PC-3 (cell line): ENCODE data around the gene NUBPL. TPM values are rescaled to one million over a fixed set of nuclear protein-coding genes. Genes with fewer than 3 reads are reported as not detected.

Source experiments
- ATAC-seq: fragments of 200-7000 bp; cut with Tn5 transposase; 2 replicates; pipeline ENCODE4 v1.9.1; 2020; ENCODE audit warnings: mild to moderate bottlenecking, moderate library complexity
- BruUV-seq: library from RNA; stranded (reverse); fragments of 400-500 nt; replicated peaks from 2 replicates; lab custom pipeline; 2021; lab: Mats Ljungman, UMichigan
- CTCF ChIA-PET: fragments of 300-600 bp; sonication (Branson Sonifier 250); formaldehyde crosslinking; loops from one replicate; lab custom pipeline; 2022; ENCODE audit warnings: antibody characterized with exemption; lab: Charles Lee
- POLR2A ChIA-PET: fragments of 300-600 bp; sonication (Branson Sonifier 250); formaldehyde crosslinking; loops from one replicate; lab custom pipeline; 2022; ENCODE audit warnings: antibody characterized with exemption; ENCODE audit not compliant: unreplicated experiment; lab: Charles Lee
- DNase-seq: peaks from one replicate; pipeline ENCODE4 v3.0.0-alpha.2; 2015
- H2AFZ ChIP-seq: fragments of 300-600 bp; sonication (generic); 2 replicates; pipeline ENCODE4 v1.6.0; 2016; ENCODE audit warnings: antibody characterized with exemption, low read length
- H3F3A ChIP-seq: fragments of 300-600 bp; sonication (generic); one replicate; pipeline ENCODE4 v1.6.0; 2017; ENCODE audit warnings: antibody characterized with exemption, low read length, control low read depth, mild to moderate bottlenecking; ENCODE audit not compliant: unreplicated experiment
- H3K27ac ChIP-seq: fragments of 300-600 bp; sonication (generic); 2 replicates; pipeline ENCODE4 v1.5.1; 2016; ENCODE audit warnings: mild to moderate bottlenecking, low read length
- H3K27me3 ChIP-seq: fragments of 300-600 bp; sonication (generic); 2 replicates; pipeline ENCODE4 v1.6.1; 2016; ENCODE audit warnings: low read length, mixed read lengths
- H3K36me3 ChIP-seq: fragments of 300-600 bp; sonication (generic); 2 replicates; pipeline ENCODE4 v1.6.1; 2016; ENCODE audit warnings: low read depth, mixed run types, low read length, mixed read lengths
- H3K4me1 ChIP-seq: fragments of 300-600 bp; sonication (generic); 2 replicates; pipeline ENCODE4 v1.5.1; 2016; ENCODE audit warnings: low read length; ENCODE audit not compliant: insufficient read depth
- H3K4me2 ChIP-seq: fragments of 300-600 bp; sonication (generic); 2 replicates; pipeline ENCODE4 v1.6.0; 2016; ENCODE audit warnings: low read length
- H3K4me3 ChIP-seq: fragments of 300-600 bp; sonication (generic); 2 replicates; pipeline ENCODE4 v1.5.1; 2016; ENCODE audit warnings: mild to moderate bottlenecking, low read length, mixed read lengths
- H3K79me2 ChIP-seq: fragments of 300-600 bp; sonication (generic); 2 replicates; pipeline ENCODE4 v1.6.1; 2017; ENCODE audit warnings: low read length, mixed read lengths
- H3K9ac ChIP-seq: fragments of 300-600 bp; sonication (generic); 2 replicates; pipeline ENCODE4 v1.6.0; 2016; ENCODE audit warnings: mild to moderate bottlenecking, low read length
- H3K9me2 ChIP-seq: fragments of 300-600 bp; sonication (generic); replicated peaks from 2 replicates; pipeline ENCODE4 v1.6.1; 2016; ENCODE audit warnings: mixed run types, low read length, mixed read lengths
- H3K9me3 ChIP-seq: fragments of 300-600 bp; sonication (generic); 2 replicates; pipeline ENCODE4 v1.6.1; 2016; ENCODE audit warnings: low read length, mixed read lengths
- H4K20me1 ChIP-seq: fragments of 300-600 bp; sonication (generic); 2 replicates; pipeline ENCODE4 v1.6.1; 2016; ENCODE audit warnings: low read length, mixed read lengths
- EZH2 ChIP-seq: fragments of 300-600 bp; sonication (generic); IDR thresholded peaks from one replicate; pipeline ENCODE4 v1.6.1; 2017; ENCODE audit warnings: antibody characterized with exemption, mild to moderate bottlenecking, low read length; ENCODE audit not compliant: unreplicated experiment
- EZH2phosphoT487 ChIP-seq: fragments of 300-600 bp; sonication (generic); IDR thresholded peaks from 2 replicates; pipeline ENCODE4 v1.6.1; 2018; ENCODE audit warnings: mild to moderate bottlenecking, antibody characterized with exemption, low read length, borderline replicate concordance
- intact Hi-C: fragments of 100-400 bp; cut with micrococcal nuclease; formaldehyde crosslinking; loops from 2 replicates; pipeline ENCODE4 v1.9.0; 2023
- total RNA-seq: library from RNA; depleted of rRNA; stranded (reverse); fragments of >200 nt; gene quantifications from 2 replicates; pipeline ENCODE4 v1.2.3, GENCODE V29; 2014
- TF ChIP-seq, protein P1 (sequence below): fragments of 300-600 bp; sonication (generic); conservative IDR thresholded peaks from 2 replicates; pipeline ENCODE4 v1.5.1; 2017; ENCODE audit warnings: antibody characterized with exemption, low read depth, mild to moderate bottlenecking, low read length

The NUBPL gene
- total RNA-seq, 1 experiment from 2014 or later, result 14.9 TPM

DNA sequence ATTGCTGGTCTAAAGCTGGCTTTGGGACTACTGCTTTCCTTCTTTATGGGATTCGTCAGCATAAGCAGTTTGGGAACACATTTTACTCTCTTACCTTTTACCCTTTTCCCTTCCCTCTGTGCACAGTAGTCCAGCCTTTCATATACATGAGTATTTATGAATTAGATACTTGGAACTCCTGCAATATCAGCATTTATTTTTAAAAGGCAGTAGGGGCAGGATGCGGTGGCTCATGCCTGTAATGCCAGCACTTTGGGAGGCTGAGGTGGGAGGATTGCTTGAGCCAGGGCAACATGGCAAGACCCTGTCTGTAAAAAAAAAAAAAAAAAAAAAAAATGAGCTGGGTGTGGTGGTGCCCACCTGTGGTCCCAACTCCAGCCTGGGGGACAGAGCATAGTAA lies 3.0 kb downstream of the NUBPL start:
- DNase-seq (no peak), ATAC-seq (no peak)
- Histone ChIP-seq H3K9me3 (no peaks in the 10 kb centered on the region), H3K4me1 (peaks cover 10% of the 10 kb centered on the region; the same call in 1 of the 2 replicates), H3K9me2 (no peaks in the 10 kb centered on the region), H3K27ac (no peak overlapping the region), H3K36me3 (no peaks in the 10 kb centered on the region), H3K27me3 (no peaks in the 10 kb centered on the region), H4K20me1 (no peaks in the 10 kb centered on the region), H3K4me3 (no peak overlapping the region), H3F3A (no peaks in the 10 kb centered on the region), H3K79me2 (peaks cover 13% of the 10 kb centered on the region), H3K9ac (no peak overlapping the region), H2AFZ (no peak overlapping the region), H3K4me2 (peak overlapping the region; percentile 16; the same call in 1 of the 2 replicates)
- intact Hi-C loops, result no loop called here
- POLR2A ChIA-PET, result interaction anchor here (0.5 kb wide), 1 partner anchor 663 kb away, joined by 3 read pairs; no protein-coding TSS in a partner anchor
- TF ChIP-seq EZH2phosphoT487 (no peak), EZH2 (no peak)
- TF ChIP-seq, protein P1, sequence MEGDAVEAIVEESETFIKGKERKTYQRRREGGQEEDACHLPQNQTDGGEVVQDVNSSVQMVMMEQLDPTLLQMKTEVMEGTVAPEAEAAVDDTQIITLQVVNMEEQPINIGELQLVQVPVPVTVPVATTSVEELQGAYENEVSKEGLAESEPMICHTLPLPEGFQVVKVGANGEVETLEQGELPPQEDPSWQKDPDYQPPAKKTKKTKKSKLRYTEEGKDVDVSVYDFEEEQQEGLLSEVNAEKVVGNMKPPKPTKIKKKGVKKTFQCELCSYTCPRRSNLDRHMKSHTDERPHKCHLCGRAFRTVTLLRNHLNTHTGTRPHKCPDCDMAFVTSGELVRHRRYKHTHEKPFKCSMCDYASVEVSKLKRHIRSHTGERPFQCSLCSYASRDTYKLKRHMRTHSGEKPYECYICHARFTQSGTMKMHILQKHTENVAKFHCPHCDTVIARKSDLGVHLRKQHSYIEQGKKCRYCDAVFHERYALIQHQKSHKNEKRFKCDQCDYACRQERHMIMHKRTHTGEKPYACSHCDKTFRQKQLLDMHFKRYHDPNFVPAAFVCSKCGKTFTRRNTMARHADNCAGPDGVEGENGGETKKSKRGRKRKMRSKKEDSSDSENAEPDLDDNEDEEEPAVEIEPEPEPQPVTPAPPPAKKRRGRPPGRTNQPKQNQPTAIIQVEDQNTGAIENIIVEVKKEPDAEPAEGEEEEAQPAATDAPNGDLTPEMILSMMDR, result no peak
- CTCF ChIA-PET, result no interaction called here
- no TSS peak for BruUV-seq

DNA sequence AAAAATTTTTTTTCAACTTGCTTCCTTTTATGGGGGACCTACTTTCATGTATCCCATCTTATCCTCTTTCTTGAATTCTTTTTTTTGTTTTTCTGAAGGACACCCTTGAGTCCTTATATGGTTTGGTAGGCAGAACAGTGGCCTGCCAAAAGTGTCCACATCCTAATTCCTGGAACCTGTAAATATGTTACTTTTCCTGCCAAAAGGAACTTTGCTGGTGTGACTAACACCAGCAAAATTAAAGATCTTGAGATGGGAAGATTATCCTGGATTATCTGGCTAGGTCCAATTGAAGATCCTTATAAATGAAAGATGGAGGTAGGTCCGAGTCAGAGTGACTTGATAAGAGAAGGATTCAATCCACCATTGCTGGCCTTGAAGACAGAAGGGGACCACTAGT lies 5.3 kb downstream of the NUBPL start:
- no peaks in the 10 kb centered on the region for H3F3A ChIP-seq
- intact Hi-C loops, result no loop called here
- TF ChIP-seq EZH2phosphoT487 (no peak), EZH2 (no peak)
- TF ChIP-seq, protein P1, result no peak
- H3K4me1 ChIP-seq, result peaks cover 10% of the 10 kb centered on the region; the same call in 1 of the 2 replicates
- no peak overlapping the region for H3K4me3 ChIP-seq
- no peak for ATAC-seq
- ChIA-PET CTCF (no interaction called here), POLR2A (interaction anchor here (0.7 kb wide), 1 partner anchor 273 kb away, joined by 6 read pairs; no protein-coding TSS in a partner anchor)
- H2AFZ ChIP-seq, result no peak overlapping the region
- H3K36me3 ChIP-seq, result no peaks in the 10 kb centered on the region
- no peak overlapping the region for H3K9ac ChIP-seq
- no peak overlapping the region for H3K4me2 ChIP-seq
- H3K27ac ChIP-seq, result no peak overlapping the region
- H3K79me2 ChIP-seq, result peaks cover 13% of the 10 kb centered on the region
- no peaks in the 10 kb centered on the region for H3K27me3 ChIP-seq
- H3K9me3 ChIP-seq, result no peaks in the 10 kb centered on the region
- no peaks in the 10 kb centered on the region for H3K9me2 ChIP-seq
- DNase-seq, result no peak
- no peaks in the 10 kb centered on the region for H4K20me1 ChIP-seq
- BruUV-seq, result no TSS peak

DNA sequence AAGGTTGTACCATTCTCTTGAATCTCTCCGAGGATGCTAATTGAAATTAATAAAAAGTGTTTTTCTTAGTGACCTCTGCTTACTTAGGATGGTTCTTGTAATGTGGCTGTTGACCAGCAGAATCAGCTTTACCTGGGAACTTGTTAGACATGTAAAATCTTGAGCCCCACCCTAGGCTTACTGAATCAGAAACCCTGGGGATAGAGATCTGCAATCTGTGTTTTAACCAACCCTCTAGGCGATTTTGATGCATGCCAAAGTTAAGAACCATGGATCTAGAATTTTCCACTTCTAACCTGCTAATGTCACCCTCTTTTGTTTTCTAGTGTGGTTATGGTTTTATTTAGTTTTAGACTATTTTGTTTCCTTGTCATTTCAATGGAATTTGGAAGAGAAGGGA lies 6.5 kb downstream of the NUBPL start:
- H3K9ac ChIP-seq, result no peak overlapping the region
- H3K9me2 ChIP-seq, result no peaks in the 10 kb centered on the region
- no peak overlapping the region for H3K27ac ChIP-seq
- no peaks in the 10 kb centered on the region for H3K9me3 ChIP-seq
- DNase-seq (no peak), ATAC-seq (no peak; the same call in 1 of the 2 replicates)
- peaks cover 5% of the 10 kb centered on the region; the same call in 1 of the 2 replicates for H3K79me2 ChIP-seq
- no peaks in the 10 kb centered on the region for H4K20me1 ChIP-seq
- no TSS peak for BruUV-seq
- H3K4me1 ChIP-seq, result 0 out of 2 replicates have a peak, but pooled peaks cover 5% of the 10 kb centered on the region
- TF ChIP-seq, protein P1, result no peak
- TF ChIP-seq EZH2phosphoT487 (no peak), EZH2 (no peak)
- CTCF ChIA-PET, result no interaction called here
- no peak overlapping the region for H2AFZ ChIP-seq
- no peak overlapping the region for H3K4me2 ChIP-seq
- H3K36me3 ChIP-seq, result no peaks in the 10 kb centered on the region
- H3K4me3 ChIP-seq, result no peak overlapping the region
- no peaks in the 10 kb centered on the region for H3F3A ChIP-seq
- intact Hi-C loops, result no loop called here
- POLR2A ChIA-PET, result no interaction called here
- H3K27me3 ChIP-seq, result no peaks in the 10 kb centered on the region
